Cardiac muscle cell (in vitro differentiated cells and primary cell): ENCODE measurements around the gene CGNL1. TPM values are rescaled to one million over a fixed set of nuclear protein-coding genes. Genes with fewer than 3 reads are reported as not detected.

ENCODE experiments used
- DNase-seq, 2 donors: peaks; one replicate each; pipeline versions ENCODE4 v3.0.0 to v3.0.0-alpha.2; 2010 to 2017; ENCODE audit warnings: low read depth in 1 of 2, low spot score in 1 of 2
- H3K27ac ChIP-seq: fragments of 200-600 bp; sonication (generic); 2 replicates; pipeline ENCODE4 v1.5.1; 2016
- H3K27me3 ChIP-seq: fragments of 200-600 bp; sonication (generic); 2 replicates; pipeline ENCODE4 v1.6.0; 2016; ENCODE audit warnings: control low read depth
- H3K36me3 ChIP-seq: fragments of 200-600 bp; sonication (generic); 2 replicates; pipeline ENCODE4 v1.5.1; 2016; ENCODE audit warnings: control low read depth
- H3K4me1 ChIP-seq: fragments of 200-600 bp; sonication (generic); 2 replicates; pipeline ENCODE4 v1.8.1; 2017; ENCODE audit warnings: low read depth, mild to moderate bottlenecking, mixed run types
- H3K4me3 ChIP-seq: fragments of 200-600 bp; sonication (generic); 2 replicates; pipeline ENCODE4 v1.5.1; 2016; ENCODE audit warnings: mild to moderate bottlenecking
- H3K9me3 ChIP-seq: fragments of 200-600 bp; sonication (generic); 2 replicates; pipeline ENCODE4 v1.5.1; 2017; ENCODE audit warnings: low read depth, mild to moderate bottlenecking, control low read depth
- polyA plus RNA-seq: library from polyadenylated mRNA; unstranded; fragments of >200 nt; fragmentation: Nextera tagmentation; extraction: Ambion mirVana; gene quantifications from 2 replicates; pipeline ENCODE4 v1.2.1, GENCODE V29; 2016
- total RNA-seq: library from RNA; depleted of rRNA; stranded (reverse); fragments of >200 nt; gene quantifications from 2 replicates; pipeline ENCODE4 v1.2.3, GENCODE V29; 2016
- TF ChIP-seq, protein P1 (sequence below): IDR thresholded peaks from 2 replicates; pipeline ENCODE4 v1.5.1; 2012; ENCODE audit warnings: low read depth, mild to moderate bottlenecking, low read length

The CGNL1 gene
- total and polyA plus RNA-seq, 2 experiments from 2014 or later = 62.9 to 134 TPM

DNA sequence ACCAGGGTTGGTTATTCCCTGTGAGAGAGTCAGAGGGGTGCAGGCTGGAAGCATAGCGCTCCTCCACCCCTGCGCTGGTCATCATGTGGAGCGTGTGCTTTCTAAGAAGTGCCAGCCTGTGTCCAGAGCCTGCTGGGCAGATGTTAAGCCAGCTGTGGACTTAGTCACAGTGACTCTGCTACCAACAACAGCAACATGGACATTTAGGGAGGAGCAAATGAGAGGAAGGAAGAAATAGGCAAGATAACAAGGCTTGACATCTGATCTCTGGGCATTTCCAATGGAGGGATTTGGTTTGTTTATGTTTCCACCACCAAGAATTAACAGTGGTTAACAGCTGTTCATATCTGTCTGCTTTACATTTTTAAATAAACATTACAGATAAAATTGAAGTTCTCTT, 179.0 kb downstream of the CGNL1 start:
- TF ChIP-seq, protein P1, sequence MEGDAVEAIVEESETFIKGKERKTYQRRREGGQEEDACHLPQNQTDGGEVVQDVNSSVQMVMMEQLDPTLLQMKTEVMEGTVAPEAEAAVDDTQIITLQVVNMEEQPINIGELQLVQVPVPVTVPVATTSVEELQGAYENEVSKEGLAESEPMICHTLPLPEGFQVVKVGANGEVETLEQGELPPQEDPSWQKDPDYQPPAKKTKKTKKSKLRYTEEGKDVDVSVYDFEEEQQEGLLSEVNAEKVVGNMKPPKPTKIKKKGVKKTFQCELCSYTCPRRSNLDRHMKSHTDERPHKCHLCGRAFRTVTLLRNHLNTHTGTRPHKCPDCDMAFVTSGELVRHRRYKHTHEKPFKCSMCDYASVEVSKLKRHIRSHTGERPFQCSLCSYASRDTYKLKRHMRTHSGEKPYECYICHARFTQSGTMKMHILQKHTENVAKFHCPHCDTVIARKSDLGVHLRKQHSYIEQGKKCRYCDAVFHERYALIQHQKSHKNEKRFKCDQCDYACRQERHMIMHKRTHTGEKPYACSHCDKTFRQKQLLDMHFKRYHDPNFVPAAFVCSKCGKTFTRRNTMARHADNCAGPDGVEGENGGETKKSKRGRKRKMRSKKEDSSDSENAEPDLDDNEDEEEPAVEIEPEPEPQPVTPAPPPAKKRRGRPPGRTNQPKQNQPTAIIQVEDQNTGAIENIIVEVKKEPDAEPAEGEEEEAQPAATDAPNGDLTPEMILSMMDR = no peak
- Histone ChIP-seq H3K27ac (peak overlapping the region; percentile 97), H3K36me3 (peaks cover 14% of the 10 kb centered on the region), H3K9me3 (no peaks in the 10 kb centered on the region), H3K27me3 (no peaks in the 10 kb centered on the region), H3K4me1 (peaks cover 39% of the 10 kb centered on the region), H3K4me3 (no peak overlapping the region)
- no peak for DNase-seq

DNA sequence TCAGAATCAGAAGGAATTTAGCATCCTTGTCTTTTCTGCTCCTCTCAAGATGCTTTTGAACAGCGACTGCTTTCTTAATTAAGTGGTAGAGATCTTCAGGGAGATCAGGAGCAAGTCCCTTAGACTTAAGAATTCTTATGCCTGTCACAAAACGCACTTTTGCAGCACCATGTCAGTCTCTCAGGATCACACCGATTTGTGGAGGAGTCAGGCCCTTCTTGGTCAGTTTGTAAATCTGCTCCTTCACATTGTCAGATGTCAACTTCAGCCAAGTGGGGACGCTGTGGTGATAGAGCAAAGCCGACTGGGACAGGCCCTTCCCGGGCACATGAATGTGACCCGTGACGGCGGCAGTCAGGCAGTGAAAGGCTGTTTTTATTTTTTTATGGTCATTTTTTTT, 179.7 kb downstream of the CGNL1 start:
- no peak overlapping the region for H3K4me3 ChIP-seq
- peaks cover 11% of the 10 kb centered on the region for H3K36me3 ChIP-seq
- TF ChIP-seq, protein P1 = no peak
- H3K27me3 ChIP-seq = no peaks in the 10 kb centered on the region
- peaks cover 32% of the 10 kb centered on the region for H3K4me1 ChIP-seq
- DNase-seq = no peak
- peak overlapping the region; percentile 26 for H3K27ac ChIP-seq
- H3K9me3 ChIP-seq = no peaks in the 10 kb centered on the region

DNA sequence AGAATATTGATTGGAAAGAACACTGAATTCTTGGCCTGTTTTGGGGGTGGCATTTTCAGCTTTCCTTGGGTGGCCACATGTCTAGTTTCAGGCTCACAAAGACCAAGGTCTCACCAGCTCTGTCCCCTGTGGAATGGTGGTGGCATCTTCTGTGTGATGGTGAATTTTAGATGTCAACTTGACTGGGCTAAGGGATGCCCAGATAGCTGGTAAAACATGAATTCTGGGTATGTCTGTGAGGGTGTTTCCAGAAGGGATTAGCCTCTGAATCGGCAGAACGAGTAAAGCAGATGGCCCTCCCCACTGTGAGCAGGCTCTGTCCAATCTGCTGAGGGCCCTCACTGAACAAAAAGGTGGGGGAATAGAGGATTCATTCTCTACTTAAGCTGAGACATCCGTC, 181.0 kb downstream of the CGNL1 start:
- TF ChIP-seq, protein P1 = no peak
- no peak for DNase-seq
- H3K27me3 ChIP-seq = no peaks in the 10 kb centered on the region
- no peak overlapping the region for H3K4me3 ChIP-seq
- peaks cover 32% of the 10 kb centered on the region for H3K4me1 ChIP-seq
- H3K27ac ChIP-seq = no peak overlapping the region
- no peaks in the 10 kb centered on the region for H3K9me3 ChIP-seq
- peaks cover 4% of the 10 kb centered on the region for H3K36me3 ChIP-seq

DNA sequence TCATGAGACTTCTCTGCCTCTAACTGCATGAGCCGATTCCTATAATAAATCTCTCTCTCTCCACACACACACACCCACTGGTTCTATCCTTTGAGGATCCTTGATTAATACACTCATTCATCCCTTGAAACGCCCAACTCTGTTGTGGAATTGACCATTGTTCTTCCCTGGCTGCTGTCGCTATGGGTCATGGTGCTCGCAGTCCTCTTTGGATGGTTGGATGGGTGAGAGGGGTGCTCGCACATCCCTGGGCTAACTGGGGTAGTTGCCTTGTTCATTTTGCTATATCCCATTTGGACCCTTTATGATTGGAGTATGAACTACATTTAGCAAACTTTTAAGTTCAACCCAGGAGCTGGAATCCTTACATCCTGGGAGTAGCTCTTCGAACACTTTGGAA, 181.5 kb downstream of the CGNL1 start:
- Histone ChIP-seq H3K27me3 (no peaks in the 10 kb centered on the region), H3K4me3 (no peak overlapping the region), H3K4me1 (peaks cover 35% of the 10 kb centered on the region), H3K36me3 (no peaks in the 10 kb centered on the region), H3K27ac (no peak overlapping the region), H3K9me3 (no peaks in the 10 kb centered on the region)
- TF ChIP-seq, protein P1 = no peak
- DNase-seq = no peak

DNA sequence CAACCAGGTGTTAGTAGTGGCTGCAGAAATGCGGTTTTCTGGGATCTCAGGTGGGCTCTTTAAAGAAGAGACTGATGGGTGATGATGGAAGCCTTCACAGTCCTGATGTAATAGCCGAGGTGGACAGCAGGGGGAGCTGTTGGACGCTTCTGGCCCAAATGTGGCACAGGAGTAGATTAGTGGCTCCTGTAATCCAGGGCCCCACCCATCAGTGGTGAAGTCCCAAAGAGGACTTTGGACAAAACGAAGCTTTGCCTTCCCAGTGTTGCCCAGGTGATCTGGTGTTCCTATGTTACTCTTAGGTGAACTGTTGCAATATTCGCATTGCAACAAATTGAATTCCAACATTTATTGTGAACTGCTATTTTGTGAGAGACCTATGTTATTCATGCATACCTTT, 183.6 kb downstream of the CGNL1 start:
- no peaks in the 10 kb centered on the region for H3K9me3 ChIP-seq
- H3K27me3 ChIP-seq = no peaks in the 10 kb centered on the region
- no peak overlapping the region for H3K4me3 ChIP-seq
- TF ChIP-seq, protein P1 = peak; percentile 89
- H3K36me3 ChIP-seq = no peaks in the 10 kb centered on the region
- DNase-seq = peak; percentile 46 to 65
- H3K27ac ChIP-seq = no peak overlapping the region
- peaks cover 27% of the 10 kb centered on the region for H3K4me1 ChIP-seq
